Tibial nerve (tissue), 3 donors: Measurements from ENCODE around the gene ITGA11.

Experiments
- POLR2A ChIP-seq, 2 donors: fragments of 450-650 bp; IDR thresholded peaks; one replicate each; pipeline ENCODE4 v1.6.1; 2017; ENCODE audit warnings: antibody characterized with exemption in 2 of 2, mild to moderate bottlenecking in 2 of 2, moderate library complexity in 2 of 2
- TF ChIP-seq, protein P1 (sequence below), 5 experiments: fragments of 200-600 bp in 3 of 5; fragments of 450-650 bp in 2 of 5; sonication (generic) in 3 of 5; IDR thresholded peaks; one replicate each; pipeline ENCODE4 v1.5.1; 2016 to 2019; ENCODE audit warnings: antibody characterized with exemption in 5 of 5, mild to moderate bottlenecking in 3 of 5, moderate library complexity in 2 of 5

GRCh38 chr15:68318008-68318835 lies 113.7 kb downstream of the ITGA11 start:
- TF ChIP-seq POLR2A (IDR thresholded peaks at IDR 0.05) = no peak
- TF ChIP-seq, protein P1, sequence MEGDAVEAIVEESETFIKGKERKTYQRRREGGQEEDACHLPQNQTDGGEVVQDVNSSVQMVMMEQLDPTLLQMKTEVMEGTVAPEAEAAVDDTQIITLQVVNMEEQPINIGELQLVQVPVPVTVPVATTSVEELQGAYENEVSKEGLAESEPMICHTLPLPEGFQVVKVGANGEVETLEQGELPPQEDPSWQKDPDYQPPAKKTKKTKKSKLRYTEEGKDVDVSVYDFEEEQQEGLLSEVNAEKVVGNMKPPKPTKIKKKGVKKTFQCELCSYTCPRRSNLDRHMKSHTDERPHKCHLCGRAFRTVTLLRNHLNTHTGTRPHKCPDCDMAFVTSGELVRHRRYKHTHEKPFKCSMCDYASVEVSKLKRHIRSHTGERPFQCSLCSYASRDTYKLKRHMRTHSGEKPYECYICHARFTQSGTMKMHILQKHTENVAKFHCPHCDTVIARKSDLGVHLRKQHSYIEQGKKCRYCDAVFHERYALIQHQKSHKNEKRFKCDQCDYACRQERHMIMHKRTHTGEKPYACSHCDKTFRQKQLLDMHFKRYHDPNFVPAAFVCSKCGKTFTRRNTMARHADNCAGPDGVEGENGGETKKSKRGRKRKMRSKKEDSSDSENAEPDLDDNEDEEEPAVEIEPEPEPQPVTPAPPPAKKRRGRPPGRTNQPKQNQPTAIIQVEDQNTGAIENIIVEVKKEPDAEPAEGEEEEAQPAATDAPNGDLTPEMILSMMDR (IDR thresholded peaks at IDR 0.05) = no peak
